GM20000 (cell line): ENCODE measurements around the gene SUSD1.

ENCODE experiments used
- DNase-seq: peaks from one replicate; pipeline ENCODE4 v3.0.0; 2012; ENCODE audit warnings: low spot score
- CTCF ChIP-seq: IDR thresholded peaks from 2 replicates; pipeline ENCODE4 v1.5.1; 2012; ENCODE audit warnings: mild to moderate bottlenecking, control low read depth; ENCODE audit errors: extremely low read depth, missing control alignments

SUSD1 gene

GRCh38 chr9:112158656-112159367, 16.3 kb downstream of the SUSD1 start:
- no peak for TF ChIP-seq CTCF
- DNase-seq = no peak

GRCh38 chr9:112157961-112158360, 17.1 kb downstream of the SUSD1 start:
- no peak for DNase-seq

DNA sequence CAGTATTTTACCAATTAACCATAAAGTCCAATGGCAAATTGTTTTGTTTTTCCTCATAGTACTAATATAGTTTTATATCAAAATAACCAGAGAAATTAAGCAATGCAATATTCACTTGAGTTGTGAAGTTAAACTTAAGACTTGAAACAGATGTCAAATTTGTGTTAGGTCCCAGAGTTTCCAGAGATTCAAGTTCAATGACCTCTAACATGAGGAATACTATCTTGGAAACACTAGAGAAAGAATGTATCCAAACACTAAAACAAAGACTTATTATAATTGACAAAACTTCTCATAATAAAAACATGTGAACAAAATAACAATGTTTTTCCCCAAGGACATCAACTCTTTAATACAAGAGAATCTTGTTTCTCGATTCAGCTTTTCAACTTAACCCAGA, 18.0 kb downstream of the SUSD1 start:
- DNase-seq = no peak
- no peak for TF ChIP-seq CTCF

More at GRCh38 chr9:112157961-112158360, 17.1 kb downstream of the SUSD1 start:
- TF ChIP-seq CTCF = no peak

DNA sequence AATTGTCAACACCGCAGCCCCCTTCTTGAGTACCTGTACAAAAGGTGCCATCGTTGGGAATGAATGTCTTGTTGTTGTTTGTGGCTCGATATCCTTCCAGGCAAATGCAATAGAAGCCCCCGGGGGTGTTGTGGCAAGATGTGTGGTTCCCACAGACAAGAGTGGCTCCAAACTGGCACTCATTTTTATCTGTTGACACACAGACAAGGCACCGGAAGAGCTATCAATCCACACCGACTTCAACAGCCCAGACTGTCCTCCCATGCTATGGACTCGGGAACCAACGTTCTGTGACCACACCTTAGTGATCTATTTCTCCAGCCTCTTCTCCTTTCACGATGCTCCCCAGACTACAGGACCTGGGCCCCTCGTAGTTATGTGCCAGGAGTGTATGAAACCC, 25.9 kb downstream of the SUSD1 start:
- no peak for TF ChIP-seq CTCF
- no peak for DNase-seq

DNA sequence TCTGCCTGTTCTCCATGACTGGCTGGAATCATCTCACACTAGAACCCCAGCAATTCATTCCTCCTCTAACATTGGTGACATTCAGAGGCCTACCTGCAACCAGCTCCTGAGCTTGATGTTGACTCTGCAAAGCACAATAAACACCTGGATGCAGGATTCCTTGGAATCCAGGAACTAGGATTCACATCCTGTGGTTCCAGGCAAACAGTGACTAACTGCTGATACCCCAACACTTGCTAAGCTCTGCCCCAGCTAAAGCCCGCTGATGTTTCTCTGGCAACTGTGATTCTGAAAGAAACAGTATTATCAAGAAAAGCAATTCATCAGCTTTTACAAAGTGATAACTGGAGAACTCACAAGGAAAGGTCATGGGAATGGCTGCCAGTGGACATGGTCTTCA, 29.2 kb downstream of the SUSD1 start:
- TF ChIP-seq CTCF = no peak
- DNase-seq = no peak

DNA sequence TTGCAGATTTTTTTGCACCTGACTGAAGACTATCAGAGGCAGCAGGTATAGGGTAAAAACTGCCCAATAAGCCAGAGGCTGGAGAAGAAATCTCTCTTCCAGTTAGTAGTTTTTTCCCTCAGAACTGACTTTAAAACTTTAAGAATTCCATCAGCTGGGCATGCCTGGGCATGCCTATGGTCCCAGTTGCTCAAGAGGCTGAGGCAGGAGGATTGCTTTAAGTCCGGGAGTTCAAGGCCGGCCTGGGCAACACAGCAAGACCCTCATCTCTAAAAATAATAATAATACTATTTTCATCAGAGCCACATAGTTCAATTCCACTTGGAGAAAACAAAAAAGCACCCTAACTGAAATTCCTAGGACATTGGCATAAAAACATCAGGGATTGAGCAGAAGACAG, 30.3 kb downstream of the SUSD1 start:
- TF ChIP-seq CTCF = no peak
- no peak for DNase-seq

DNA sequence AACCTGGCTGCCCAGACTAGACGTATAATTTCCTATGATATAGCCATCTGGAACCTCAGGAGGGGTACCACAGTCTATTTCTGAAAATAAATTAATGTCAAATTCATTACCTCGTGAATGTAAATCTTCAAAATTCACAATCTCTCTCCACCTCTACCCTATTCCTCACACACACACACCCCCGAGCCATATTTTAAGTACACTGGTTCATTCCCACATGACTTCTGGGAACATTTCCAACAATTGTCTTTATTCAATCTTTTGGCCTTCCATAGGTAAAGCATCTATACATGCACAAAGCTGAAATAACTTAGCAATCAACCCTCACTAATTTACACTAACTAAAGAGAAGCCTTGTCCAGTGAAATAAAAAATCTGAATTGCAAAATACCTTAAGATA, 32.7 kb downstream of the SUSD1 start:
- no peak for DNase-seq
- TF ChIP-seq CTCF = no peak
